HepG2 (cell line): ENCODE data around the gene STEAP1B. TPM values are rescaled to one million over a fixed set of nuclear protein-coding genes. Genes with fewer than 3 reads are reported as not detected.

Source experiments
- IRX3 ChIP-seq: sonication (generic); formaldehyde crosslinking; IDR thresholded peaks from 2 replicates; pipeline ENCODE4 v1.8.1; 2023; ENCODE audit warnings: mild to moderate bottlenecking, low read depth, missing genetic modification reagents, borderline replicate concordance
- KDM1A ChIP-seq: IDR thresholded peaks from 2 replicates; pipeline ENCODE4 v1.6.1; 2016; ENCODE audit warnings: missing compliant biosample characterization
- ZFAT ChIP-seq: sonication (generic); formaldehyde crosslinking; conservative IDR thresholded peaks from 2 replicates; pipeline ENCODE4 v1.8.1; 2023; ENCODE audit warnings: missing genetic modification reagents, inconsistent platforms
- ZNF292 ChIP-seq: sonication (generic); formaldehyde crosslinking; IDR thresholded peaks from 2 replicates; pipeline ENCODE4 v1.8.1; 2022; ENCODE audit warnings: mild to moderate bottlenecking, low read depth, missing genetic modification reagents, borderline replicate concordance
- ZNF350 ChIP-seq: sonication (generic); formaldehyde crosslinking; IDR thresholded peaks from 2 replicates; pipeline ENCODE4 v1.4.0; 2020; ENCODE audit warnings: mild to moderate bottlenecking, low read depth, missing genetic modification reagents, borderline replicate concordance
- ZNF383 ChIP-seq: sonication (generic); formaldehyde crosslinking; IDR thresholded peaks from 2 replicates; pipeline ENCODE4 v1.4.0; 2020; ENCODE audit warnings: missing genetic modification reagents, mild to moderate bottlenecking, borderline replicate concordance
- ZNF615 ChIP-seq: sonication (generic); formaldehyde crosslinking; IDR thresholded peaks from 2 replicates; pipeline ENCODE4 v1.5.0; 2020; ENCODE audit warnings: mild to moderate bottlenecking, missing genetic modification reagents, borderline replicate concordance
- polyA plus RNA-seq, 8 experiments: library from polyadenylated mRNA; depleted of rRNA in 3 of 8; stranded (reverse) in 7 of 8; unstranded in 1 of 8; fragments of >200 nt; fragmentation: Illumina TruSeq in 4 of 8; extraction: Trizol in 4 of 8; gene quantifications; 2 replicates each; pipeline versions ENCODE4 v1.2.1 to v1.2.3, GENCODE V29; 2011 to 2016; ENCODE audit warnings: low read depth in 4 of 8, missing spikeins in 1 of 8, mixed read lengths in 1 of 8; ENCODE audit not compliant: insufficient read depth in 1 of 8
- total RNA-seq, 5 experiments: library from RNA; depleted of rRNA; stranded (reverse); fragments of >200 nt; fragmentation: Illumina TruSeq; extraction: Trizol; gene quantifications; 2 replicates each; pipeline ENCODE4 v1.2.3, GENCODE V29; 2016; ENCODE audit warnings: low read depth in 1 of 5
- TF ChIP-seq, protein P1 (sequence below), 2 experiments: sonication (generic) in 1 of 2; formaldehyde crosslinking in 1 of 2; IDR thresholded peaks; 2 replicates each; pipeline versions ENCODE4 v1.6.1 to v1.9.0; 2014 to 2022; ENCODE audit warnings: antibody characterized with exemption in 1 of 2, borderline replicate concordance in 1 of 2, inconsistent platforms in 1 of 2, low read depth in 1 of 2, missing genetic modification reagents in 1 of 2
- TF ChIP-seq, protein P2 (sequence below): sonication (generic); formaldehyde crosslinking; IDR thresholded peaks from 2 replicates; pipeline ENCODE4 v1.4.0; 2020; ENCODE audit warnings: missing genetic modification reagents, borderline replicate concordance
- TF ChIP-seq, protein P3 (sequence below): sonication (generic); formaldehyde crosslinking; IDR thresholded peaks from 2 replicates; pipeline ENCODE4 v1.5.0; 2020; ENCODE audit warnings: missing genetic modification reagents, mild to moderate bottlenecking, borderline replicate concordance
- TF ChIP-seq, protein P4 (sequence below): sonication (generic); formaldehyde crosslinking; IDR thresholded peaks from 2 replicates; pipeline ENCODE4 v1.4.0; 2020; ENCODE audit warnings: missing genetic modification reagents
- TF ChIP-seq, protein P5 (sequence below): IDR thresholded peaks from 2 replicates; pipeline ENCODE4 v1.6.1; 2016; ENCODE audit warnings: control low read depth
- TF ChIP-seq, protein P6 (sequence below): sonication (generic); formaldehyde crosslinking; IDR thresholded peaks from 2 replicates; pipeline ENCODE4 v1.5.1; 2020; ENCODE audit warnings: missing genetic modification reagents, mild to moderate bottlenecking, borderline replicate concordance

Gene STEAP1B
- total and polyA plus RNA-seq, 2 of the 13 experiments (the other 11 are each of a cell fraction or from before 2014, with no cell fraction given), result not detected

DNA sequence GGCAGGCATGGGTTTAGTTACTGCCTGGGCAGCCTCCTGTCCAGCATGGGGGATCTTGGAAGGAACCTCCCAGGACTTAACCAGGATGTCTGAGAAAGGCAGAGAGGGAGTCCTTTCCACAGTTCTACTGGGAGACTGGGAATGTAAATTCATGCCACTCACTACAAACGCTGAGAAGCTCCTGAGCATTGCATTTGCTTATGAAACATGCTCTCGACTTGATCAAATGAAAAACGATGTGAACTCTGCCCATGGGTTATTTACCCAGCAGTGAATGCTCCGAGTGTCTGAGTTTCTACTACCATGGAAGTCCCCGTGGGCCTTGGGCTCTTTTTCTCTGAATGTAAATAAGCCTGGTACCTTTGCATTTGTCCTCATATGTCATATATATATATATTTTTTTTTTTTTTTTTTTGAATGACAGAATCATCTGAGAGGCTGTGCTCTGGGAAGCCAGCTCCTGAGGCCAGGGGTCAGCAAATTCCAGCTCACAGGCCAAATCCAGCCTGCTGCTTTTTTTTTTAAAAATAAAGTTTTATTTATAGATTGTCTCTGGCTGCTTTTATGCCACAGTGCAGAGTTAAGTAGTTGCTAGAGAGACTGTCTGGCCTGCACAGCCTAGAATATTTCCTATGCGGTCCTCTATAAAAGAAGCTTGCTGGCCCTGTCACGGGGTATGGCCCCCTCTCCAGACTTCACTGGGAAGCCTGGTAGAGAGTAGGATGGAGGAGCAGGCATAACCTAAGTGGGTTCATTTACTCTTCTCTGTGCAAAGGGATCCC, 121.6 kb downstream of the STEAP1B start (continued):
- TF ChIP-seq, protein P1, sequence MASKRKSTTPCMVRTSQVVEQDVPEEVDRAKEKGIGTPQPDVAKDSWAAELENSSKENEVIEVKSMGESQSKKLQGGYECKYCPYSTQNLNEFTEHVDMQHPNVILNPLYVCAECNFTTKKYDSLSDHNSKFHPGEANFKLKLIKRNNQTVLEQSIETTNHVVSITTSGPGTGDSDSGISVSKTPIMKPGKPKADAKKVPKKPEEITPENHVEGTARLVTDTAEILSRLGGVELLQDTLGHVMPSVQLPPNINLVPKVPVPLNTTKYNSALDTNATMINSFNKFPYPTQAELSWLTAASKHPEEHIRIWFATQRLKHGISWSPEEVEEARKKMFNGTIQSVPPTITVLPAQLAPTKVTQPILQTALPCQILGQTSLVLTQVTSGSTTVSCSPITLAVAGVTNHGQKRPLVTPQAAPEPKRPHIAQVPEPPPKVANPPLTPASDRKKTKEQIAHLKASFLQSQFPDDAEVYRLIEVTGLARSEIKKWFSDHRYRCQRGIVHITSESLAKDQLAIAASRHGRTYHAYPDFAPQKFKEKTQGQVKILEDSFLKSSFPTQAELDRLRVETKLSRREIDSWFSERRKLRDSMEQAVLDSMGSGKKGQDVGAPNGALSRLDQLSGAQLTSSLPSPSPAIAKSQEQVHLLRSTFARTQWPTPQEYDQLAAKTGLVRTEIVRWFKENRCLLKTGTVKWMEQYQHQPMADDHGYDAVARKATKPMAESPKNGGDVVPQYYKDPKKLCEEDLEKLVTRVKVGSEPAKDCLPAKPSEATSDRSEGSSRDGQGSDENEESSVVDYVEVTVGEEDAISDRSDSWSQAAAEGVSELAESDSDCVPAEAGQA (IDR thresholded peaks at IDR 0.05; ENCODE audit: low read depth), result no peak
- TF ChIP-seq, protein P1 (CRISPR knock-in tag; IDR thresholded peaks at IDR 0.05; ENCODE audit: borderline replicate concordance), result no peak
- TF ChIP-seq, protein P2, sequence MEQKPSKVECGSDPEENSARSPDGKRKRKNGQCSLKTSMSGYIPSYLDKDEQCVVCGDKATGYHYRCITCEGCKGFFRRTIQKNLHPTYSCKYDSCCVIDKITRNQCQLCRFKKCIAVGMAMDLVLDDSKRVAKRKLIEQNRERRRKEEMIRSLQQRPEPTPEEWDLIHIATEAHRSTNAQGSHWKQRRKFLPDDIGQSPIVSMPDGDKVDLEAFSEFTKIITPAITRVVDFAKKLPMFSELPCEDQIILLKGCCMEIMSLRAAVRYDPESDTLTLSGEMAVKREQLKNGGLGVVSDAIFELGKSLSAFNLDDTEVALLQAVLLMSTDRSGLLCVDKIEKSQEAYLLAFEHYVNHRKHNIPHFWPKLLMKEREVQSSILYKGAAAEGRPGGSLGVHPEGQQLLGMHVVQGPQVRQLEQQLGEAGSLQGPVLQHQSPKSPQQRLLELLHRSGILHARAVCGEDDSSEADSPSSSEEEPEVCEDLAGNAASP (CRISPR knock-in tag), result peak; percentile 59; the same call in 1 of the 2 replicates
- TF ChIP-seq KDM1A (CRISPR knock-in tag), result no peak
- TF ChIP-seq ZFAT (CRISPR knock-in tag), result no peak
- TF ChIP-seq, protein P3, sequence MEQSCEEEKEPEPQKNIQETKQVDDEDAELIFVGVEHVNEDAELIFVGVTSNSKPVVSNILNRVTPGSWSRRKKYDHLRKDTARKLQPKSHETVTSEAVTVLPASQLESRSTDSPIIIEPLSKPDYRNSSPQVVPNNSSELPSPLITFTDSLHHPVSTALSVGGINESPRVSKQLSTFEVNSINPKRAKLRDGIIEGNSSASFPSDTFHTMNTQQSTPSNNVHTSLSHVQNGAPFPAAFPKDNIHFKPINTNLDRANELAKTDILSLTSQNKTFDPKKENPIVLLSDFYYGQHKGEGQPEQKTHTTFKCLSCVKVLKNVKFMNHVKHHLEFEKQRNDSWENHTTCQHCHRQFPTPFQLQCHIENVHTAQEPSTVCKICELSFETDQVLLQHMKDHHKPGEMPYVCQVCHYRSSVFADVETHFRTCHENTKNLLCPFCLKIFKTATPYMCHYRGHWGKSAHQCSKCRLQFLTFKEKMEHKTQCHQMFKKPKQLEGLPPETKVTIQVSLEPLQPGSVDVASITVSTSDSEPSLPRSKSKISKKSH (CRISPR knock-in tag), result no peak
- TF ChIP-seq, protein P4, sequence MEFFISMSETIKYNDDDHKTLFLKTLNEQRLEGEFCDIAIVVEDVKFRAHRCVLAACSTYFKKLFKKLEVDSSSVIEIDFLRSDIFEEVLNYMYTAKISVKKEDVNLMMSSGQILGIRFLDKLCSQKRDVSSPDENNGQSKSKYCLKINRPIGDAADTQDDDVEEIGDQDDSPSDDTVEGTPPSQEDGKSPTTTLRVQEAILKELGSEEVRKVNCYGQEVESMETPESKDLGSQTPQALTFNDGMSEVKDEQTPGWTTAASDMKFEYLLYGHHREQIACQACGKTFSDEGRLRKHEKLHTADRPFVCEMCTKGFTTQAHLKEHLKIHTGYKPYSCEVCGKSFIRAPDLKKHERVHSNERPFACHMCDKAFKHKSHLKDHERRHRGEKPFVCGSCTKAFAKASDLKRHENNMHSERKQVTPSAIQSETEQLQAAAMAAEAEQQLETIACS (CRISPR knock-in tag), result no peak
- peak; percentile 75; the same call in 1 of the 2 replicates for TF ChIP-seq ZNF292
- TF ChIP-seq ZNF615 (CRISPR knock-in tag), result no peak
- TF ChIP-seq ZNF350, result no peak
- TF ChIP-seq, protein P5, sequence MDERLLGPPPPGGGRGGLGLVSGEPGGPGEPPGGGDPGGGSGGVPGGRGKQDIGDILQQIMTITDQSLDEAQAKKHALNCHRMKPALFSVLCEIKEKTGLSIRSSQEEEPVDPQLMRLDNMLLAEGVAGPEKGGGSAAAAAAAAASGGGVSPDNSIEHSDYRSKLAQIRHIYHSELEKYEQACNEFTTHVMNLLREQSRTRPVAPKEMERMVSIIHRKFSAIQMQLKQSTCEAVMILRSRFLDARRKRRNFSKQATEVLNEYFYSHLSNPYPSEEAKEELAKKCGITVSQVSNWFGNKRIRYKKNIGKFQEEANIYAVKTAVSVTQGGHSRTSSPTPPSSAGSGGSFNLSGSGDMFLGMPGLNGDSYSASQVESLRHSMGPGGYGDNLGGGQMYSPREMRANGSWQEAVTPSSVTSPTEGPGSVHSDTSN (CRISPR knock-in tag), result no peak
- TF ChIP-seq, protein P6, sequence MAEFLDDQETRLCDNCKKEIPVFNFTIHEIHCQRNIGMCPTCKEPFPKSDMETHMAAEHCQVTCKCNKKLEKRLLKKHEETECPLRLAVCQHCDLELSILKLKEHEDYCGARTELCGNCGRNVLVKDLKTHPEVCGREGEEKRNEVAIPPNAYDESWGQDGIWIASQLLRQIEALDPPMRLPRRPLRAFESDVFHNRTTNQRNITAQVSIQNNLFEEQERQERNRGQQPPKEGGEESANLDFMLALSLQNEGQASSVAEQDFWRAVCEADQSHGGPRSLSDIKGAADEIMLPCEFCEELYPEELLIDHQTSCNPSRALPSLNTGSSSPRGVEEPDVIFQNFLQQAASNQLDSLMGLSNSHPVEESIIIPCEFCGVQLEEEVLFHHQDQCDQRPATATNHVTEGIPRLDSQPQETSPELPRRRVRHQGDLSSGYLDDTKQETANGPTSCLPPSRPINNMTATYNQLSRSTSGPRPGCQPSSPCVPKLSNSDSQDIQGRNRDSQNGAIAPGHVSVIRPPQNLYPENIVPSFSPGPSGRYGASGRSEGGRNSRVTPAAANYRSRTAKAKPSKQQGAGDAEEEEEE (CRISPR knock-in tag), result no peak
- TF ChIP-seq IRX3, result no peak
- TF ChIP-seq ZNF383 (CRISPR knock-in tag), result no peak
